ENCODE measurements around the gene PRKACA.

PRKACA gene

GRCh38 chr19:14117668-14118164, at the start of gene PRKACA:
Gene PRKACA (minus strand): TSS chr19:14117762. CDS start chr19:14117547, 215 bp downstream.
- DNase-seq (ENCODE audit: low read depth, low spot score), result peak; percentile 97
- peak within 1 kb of the TSS; percentile 81 for H3K27ac ChIP-seq

GRCh38 chr19:14166999-14167575, 49.5 kb upstream of the PRKACA start:
- H3K27ac ChIP-seq, result no peak overlapping the region
- no peak for DNase-seq (ENCODE audit: low read depth, low spot score)

GRCh38 chr19:14165990-14166830, 48.6 kb upstream of the PRKACA start:
- H3K27ac ChIP-seq, result no peak overlapping the region
- no peak for DNase-seq (ENCODE audit: low read depth, low spot score)

GRCh38 chr19:14164724-14165493, 47.3 kb upstream of the PRKACA start:
- no peak overlapping the region for H3K27ac ChIP-seq
- DNase-seq (ENCODE audit: low read depth, low spot score), result no peak

- no peak overlapping the region for H3K27ac ChIP-seq
- no peak for DNase-seq (ENCODE audit: low read depth, low spot score)
Measured at GRCh38 chr19:14164082-14164481, 46.5 kb upstream of the PRKACA start.

- no peak overlapping the region for H3K27ac ChIP-seq
- no peak for DNase-seq (ENCODE audit: low read depth, low spot score)
Measured at GRCh38 chr19:14162871-14163297, 45.3 kb upstream of the PRKACA start.

GRCh38 chr19:14161305-14161704, 43.7 kb upstream of the PRKACA start:
- DNase-seq (ENCODE audit: low read depth, low spot score), result no peak
- H3K27ac ChIP-seq, result no peak overlapping the region

GRCh38 chr19:14160017-14160703, 42.6 kb upstream of the PRKACA start:
- no peak overlapping the region for H3K27ac ChIP-seq
- no peak for DNase-seq (ENCODE audit: low read depth, low spot score)

GRCh38 chr19:14159059-14159458, 41.5 kb upstream of the PRKACA start:
- no peak overlapping the region for H3K27ac ChIP-seq
- no peak for DNase-seq (ENCODE audit: low read depth, low spot score)

GRCh38 chr19:14158276-14159023, 40.9 kb upstream of the PRKACA start:
- no peak overlapping the region for H3K27ac ChIP-seq
- DNase-seq (ENCODE audit: low read depth, low spot score), result no peak

GRCh38 chr19:14156971-14157717, 39.6 kb upstream of the PRKACA start:
- H3K27ac ChIP-seq, result no peak overlapping the region
- no peak for DNase-seq (ENCODE audit: low read depth, low spot score)

GRCh38 chr19:14156122-14156521, 38.6 kb upstream of the PRKACA start:
- H3K27ac ChIP-seq, result no peak overlapping the region
- DNase-seq (ENCODE audit: low read depth, low spot score), result no peak

GRCh38 chr19:14155371-14155770, 37.8 kb upstream of the PRKACA start:
- H3K27ac ChIP-seq, result no peak overlapping the region
- no peak for DNase-seq (ENCODE audit: low read depth, low spot score)

- no peak for DNase-seq (ENCODE audit: low read depth, low spot score)
- H3K27ac ChIP-seq, result no peak overlapping the region
Measured at GRCh38 chr19:14152713-14153112, 35.2 kb upstream of the PRKACA start.

GRCh38 chr19:14150770-14151661, 33.5 kb upstream of the PRKACA start:
- H3K27ac ChIP-seq, result no peak overlapping the region
- no peak for DNase-seq (ENCODE audit: low read depth, low spot score)

- no peak overlapping the region for H3K27ac ChIP-seq
- no peak for DNase-seq (ENCODE audit: low read depth, low spot score)
Measured at GRCh38 chr19:14150041-14150769, 32.6 kb upstream of the PRKACA start.

GRCh38 chr19:14149509-14149994, 32.0 kb upstream of the PRKACA start:
- DNase-seq (ENCODE audit: low read depth, low spot score), result no peak
- H3K27ac ChIP-seq, result no peak overlapping the region

All from epithelial cell of prostate (primary cell).